KMS-11 (cell line): ENCODE results near the gene RANBP3.
A peak's percentile ranks its signal among the peaks of the same experiment; 100 is the strongest.

Source experiments
- H2AFZ ChIP-seq: fragments of 200-600 bp; sonication (generic); 2 replicates; pipeline ENCODE4 v1.6.1; 2016; ENCODE audit warnings: antibody characterized with exemption, mixed run types, low read depth
- H3K27ac ChIP-seq: fragments of 200-600 bp; sonication (generic); 2 replicates; pipeline ENCODE4 v1.6.1; 2016; ENCODE audit warnings: mild to moderate bottlenecking, mixed run types
- H3K27me3 ChIP-seq: fragments of 200-600 bp; sonication (generic); 2 replicates; pipeline ENCODE4 v1.6.1; 2017; ENCODE audit warnings: mild to moderate bottlenecking, low read depth, mixed run types, moderate library complexity; ENCODE audit not compliant: insufficient read depth
- H3K36me3 ChIP-seq: fragments of 200-600 bp; sonication (generic); 2 replicates; pipeline ENCODE4 v1.6.1; 2017; ENCODE audit warnings: mild to moderate bottlenecking, mixed run types; ENCODE audit not compliant: insufficient read depth
- H3K4me1 ChIP-seq: fragments of 200-600 bp; sonication (generic); 2 replicates; pipeline ENCODE4 v1.6.1; 2016; ENCODE audit warnings: mild to moderate bottlenecking, low read depth, mixed run types; ENCODE audit not compliant: poor library complexity, severe bottlenecking
- H3K4me2 ChIP-seq: fragments of 200-600 bp; sonication (generic); 2 replicates; pipeline ENCODE4 v1.7.0; 2016; ENCODE audit warnings: mild to moderate bottlenecking, mixed run types
- H3K4me3 ChIP-seq: fragments of 200-600 bp; sonication (generic); IDR thresholded peaks from 2 replicates; pipeline ENCODE4 v1.6.1; 2017; ENCODE audit warnings: low read depth, low read length, mixed read lengths; ENCODE audit not compliant: insufficient read depth
- H3K79me2 ChIP-seq: fragments of 200-600 bp; sonication (generic); 2 replicates; pipeline ENCODE4 v1.6.1; 2016; ENCODE audit warnings: low read depth, mixed run types; ENCODE audit not compliant: insufficient read depth
- H3K9ac ChIP-seq: fragments of 200-600 bp; sonication (generic); 2 replicates; pipeline ENCODE4 v1.6.1; 2016; ENCODE audit warnings: mild to moderate bottlenecking, mixed run types
- H4K20me1 ChIP-seq: fragments of 200-600 bp; sonication (generic); 2 replicates; pipeline ENCODE4 v1.6.1; 2016; ENCODE audit warnings: mild to moderate bottlenecking, mixed run types; ENCODE audit not compliant: insufficient read depth
- TF ChIP-seq, protein P1 (sequence below): fragments of 200-600 bp; sonication (generic); conservative IDR thresholded peaks from 2 replicates; pipeline ENCODE4 v1.6.1; 2017; ENCODE audit warnings: low read depth, mild to moderate bottlenecking, antibody characterized with exemption, low read length, moderate library complexity, mixed read lengths

The RANBP3 gene

DNA sequence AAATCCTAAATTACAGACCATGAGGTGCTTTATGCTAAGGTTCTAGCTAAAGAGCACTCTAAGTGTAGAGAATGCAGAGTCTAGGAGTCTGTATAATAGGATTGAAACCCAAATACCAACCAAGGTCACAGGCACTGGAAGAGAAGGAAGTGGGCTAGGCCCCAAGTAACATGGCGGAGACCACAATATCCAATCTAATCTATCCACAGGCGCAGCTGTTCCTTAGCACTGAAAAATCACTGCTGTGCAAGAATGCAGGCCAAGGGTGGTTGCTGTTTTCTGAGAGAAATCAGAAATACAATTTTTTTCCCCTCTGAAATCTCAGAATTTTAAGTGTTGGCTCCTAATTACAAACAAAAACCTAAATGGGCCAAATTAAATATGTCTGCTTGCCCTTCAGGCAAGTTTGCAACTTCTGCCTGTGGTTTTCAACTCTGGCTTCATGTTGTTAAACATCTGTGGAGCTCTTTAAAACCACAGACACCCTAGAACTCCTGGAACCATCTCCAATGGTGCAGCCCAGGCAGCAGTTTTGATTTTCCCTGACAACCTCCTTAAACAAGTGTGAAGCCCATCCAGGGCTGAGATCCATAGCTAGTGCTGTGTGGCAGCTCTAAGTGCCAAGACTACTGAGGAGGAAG, 6.1 kb downstream of the RANBP3 start:
- Histone ChIP-seq H3K4me3 (no peak overlapping the region), H3K36me3 (no peaks in the 10 kb centered on the region), H4K20me1 (peaks cover 20% of the 10 kb centered on the region), H2AFZ (no peak overlapping the region), H3K27me3 (no peaks in the 10 kb centered on the region), H3K9ac (no peak overlapping the region), H3K4me1 (peaks cover 58% of the 10 kb centered on the region), H3K79me2 (peaks cover 91% of the 10 kb centered on the region), H3K4me2 (peak overlapping the region; percentile 6; the same call in 1 of the 2 replicates), H3K27ac (0 out of 2 replicates have a peak overlapping the region, but pooled peaks have one; percentile 4)
- TF ChIP-seq, protein P1, sequence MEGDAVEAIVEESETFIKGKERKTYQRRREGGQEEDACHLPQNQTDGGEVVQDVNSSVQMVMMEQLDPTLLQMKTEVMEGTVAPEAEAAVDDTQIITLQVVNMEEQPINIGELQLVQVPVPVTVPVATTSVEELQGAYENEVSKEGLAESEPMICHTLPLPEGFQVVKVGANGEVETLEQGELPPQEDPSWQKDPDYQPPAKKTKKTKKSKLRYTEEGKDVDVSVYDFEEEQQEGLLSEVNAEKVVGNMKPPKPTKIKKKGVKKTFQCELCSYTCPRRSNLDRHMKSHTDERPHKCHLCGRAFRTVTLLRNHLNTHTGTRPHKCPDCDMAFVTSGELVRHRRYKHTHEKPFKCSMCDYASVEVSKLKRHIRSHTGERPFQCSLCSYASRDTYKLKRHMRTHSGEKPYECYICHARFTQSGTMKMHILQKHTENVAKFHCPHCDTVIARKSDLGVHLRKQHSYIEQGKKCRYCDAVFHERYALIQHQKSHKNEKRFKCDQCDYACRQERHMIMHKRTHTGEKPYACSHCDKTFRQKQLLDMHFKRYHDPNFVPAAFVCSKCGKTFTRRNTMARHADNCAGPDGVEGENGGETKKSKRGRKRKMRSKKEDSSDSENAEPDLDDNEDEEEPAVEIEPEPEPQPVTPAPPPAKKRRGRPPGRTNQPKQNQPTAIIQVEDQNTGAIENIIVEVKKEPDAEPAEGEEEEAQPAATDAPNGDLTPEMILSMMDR, result no peak

DNA sequence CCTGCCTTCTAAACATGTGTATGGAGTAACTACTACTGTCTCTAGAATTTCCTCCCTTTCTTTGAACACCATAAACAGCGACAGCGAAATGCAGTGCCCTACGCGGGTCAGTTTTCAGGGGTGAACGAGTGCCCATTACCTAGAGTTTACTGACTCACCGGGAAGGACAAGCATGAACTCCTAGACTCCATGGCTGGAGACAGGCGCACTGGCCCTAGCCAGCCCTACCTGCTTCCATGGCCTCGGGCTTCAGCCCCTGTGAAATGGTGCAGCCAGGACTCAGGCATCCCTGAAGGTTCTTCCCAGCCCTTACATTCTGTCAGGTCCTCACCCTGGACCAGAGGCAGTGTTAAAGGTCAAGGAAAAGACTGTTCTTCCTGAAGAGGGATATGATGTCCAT, 8.5 kb downstream of the RANBP3 start:
- Histone ChIP-seq H3K4me3 (no peak overlapping the region), H4K20me1 (peaks cover 27% of the 10 kb centered on the region), H3K9ac (no peak overlapping the region), H2AFZ (no peak overlapping the region), H3K4me2 (no peak overlapping the region), H3K4me1 (peaks cover 40% of the 10 kb centered on the region), H3K36me3 (no peaks in the 10 kb centered on the region), H3K27ac (no peak overlapping the region), H3K79me2 (peaks cover 89% of the 10 kb centered on the region), H3K27me3 (no peaks in the 10 kb centered on the region)
- TF ChIP-seq, protein P1, result no peak

DNA sequence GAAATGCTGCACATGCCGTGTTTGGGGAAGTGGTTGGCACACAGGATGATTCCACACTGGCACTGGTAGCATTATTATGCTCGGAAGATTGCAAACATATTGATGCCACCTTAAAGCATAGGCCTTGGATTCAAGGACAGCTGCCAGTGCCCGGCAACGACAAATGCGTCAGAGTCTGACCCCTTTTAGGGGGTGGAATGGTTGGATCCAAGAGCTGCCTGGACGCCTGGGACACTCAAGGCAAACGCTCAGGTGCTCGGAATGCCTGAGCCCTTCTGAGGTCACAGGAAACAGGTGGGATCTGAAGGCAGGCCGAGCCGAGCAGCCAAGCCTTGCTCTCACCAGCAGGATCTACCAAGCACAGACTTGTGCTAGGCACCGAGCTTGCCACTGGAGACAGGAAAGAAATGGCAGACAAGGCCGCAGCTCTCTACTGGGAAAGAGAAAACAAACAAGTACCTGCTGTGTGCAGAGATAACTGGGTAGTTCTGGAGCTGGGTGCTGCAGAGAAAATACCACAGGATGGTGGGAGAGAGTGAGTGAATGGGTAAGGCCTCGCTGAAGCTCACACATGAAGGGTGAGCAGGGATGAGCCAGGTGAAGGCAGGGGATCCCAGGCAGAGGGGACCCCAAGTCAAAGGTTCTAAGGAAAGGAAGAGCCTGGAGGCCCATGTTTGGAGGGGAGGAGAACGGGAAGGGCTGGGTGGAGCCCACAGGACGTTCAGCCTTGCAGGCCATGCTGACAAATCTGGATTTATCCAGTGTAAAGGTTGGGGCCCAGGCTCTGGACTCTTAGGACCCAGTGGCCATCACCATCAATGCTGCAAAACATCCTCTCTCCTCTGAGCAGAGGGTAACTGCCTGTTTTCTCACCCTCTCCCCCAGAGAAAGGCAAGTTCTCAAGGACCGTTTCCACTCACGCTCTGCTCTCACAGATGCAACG, 9.2 kb downstream of the RANBP3 start:
- no peak overlapping the region for H2AFZ ChIP-seq
- peaks cover 89% of the 10 kb centered on the region for H3K79me2 ChIP-seq
- H3K4me3 ChIP-seq, result no peak overlapping the region
- H3K27me3 ChIP-seq, result no peaks in the 10 kb centered on the region
- peaks cover 40% of the 10 kb centered on the region for H3K4me1 ChIP-seq
- H3K27ac ChIP-seq, result no peak overlapping the region
- no peaks in the 10 kb centered on the region for H3K36me3 ChIP-seq
- H3K4me2 ChIP-seq, result peak overlapping the region; percentile 24; the same call in 1 of the 2 replicates
- TF ChIP-seq, protein P1, result no peak
- H4K20me1 ChIP-seq, result peaks cover 27% of the 10 kb centered on the region
- no peak overlapping the region for H3K9ac ChIP-seq

- H3K4me3 ChIP-seq, result no peak overlapping the region
- peaks cover 89% of the 10 kb centered on the region for H3K79me2 ChIP-seq
- peaks cover 39% of the 10 kb centered on the region for H3K4me1 ChIP-seq
- TF ChIP-seq, protein P1, result peak; percentile 94
- H3K36me3 ChIP-seq, result no peaks in the 10 kb centered on the region
- no peak overlapping the region for H3K27ac ChIP-seq
- no peak overlapping the region for H2AFZ ChIP-seq
- peaks cover 26% of the 10 kb centered on the region for H4K20me1 ChIP-seq
- no peak overlapping the region for H3K9ac ChIP-seq
- no peaks in the 10 kb centered on the region for H3K27me3 ChIP-seq
- H3K4me2 ChIP-seq, result peak overlapping the region; percentile 24; the same call in 1 of the 2 replicates
These were observed 9.9 kb downstream of the RANBP3 start for GRCh38 chr19:5967994-5968430.
